BE2C (cell line): ENCODE data around the gene RUNX2.

ENCODE experiments used
- DNase-seq: peaks from one replicate; pipeline ENCODE4 v3.0.0-alpha.2; 2020
- H3K27me3 ChIP-seq: fragments of 250-450 bp; sonication (Bioruptor Pico); 2 replicates; pipeline ENCODE4 v1.5.1; 2020; ENCODE audit warnings: mild to moderate bottlenecking
- H3K36me3 ChIP-seq: fragments of 250-450 bp; sonication (Bioruptor Pico); 2 replicates; pipeline ENCODE4 v1.5.1; 2020; ENCODE audit warnings: mild to moderate bottlenecking
- H3K4me1 ChIP-seq: fragments of 250-450 bp; sonication (Bioruptor Pico); 2 replicates; pipeline ENCODE4 v1.5.1; 2020
- H3K4me3 ChIP-seq: 2 replicates; pipeline ENCODE4 v1.5.1; 2011; ENCODE audit warnings: low read depth, low read length
- H3K9me3 ChIP-seq: fragments of 250-450 bp; sonication (Bioruptor Pico); 2 replicates; pipeline ENCODE4 v1.5.1; 2020
- TF ChIP-seq, protein P1 (sequence below): IDR thresholded peaks from 2 replicates; pipeline ENCODE4 v1.5.1; 2012; ENCODE audit warnings: mild to moderate bottlenecking, low read depth, low read length

Gene RUNX2

DNA sequence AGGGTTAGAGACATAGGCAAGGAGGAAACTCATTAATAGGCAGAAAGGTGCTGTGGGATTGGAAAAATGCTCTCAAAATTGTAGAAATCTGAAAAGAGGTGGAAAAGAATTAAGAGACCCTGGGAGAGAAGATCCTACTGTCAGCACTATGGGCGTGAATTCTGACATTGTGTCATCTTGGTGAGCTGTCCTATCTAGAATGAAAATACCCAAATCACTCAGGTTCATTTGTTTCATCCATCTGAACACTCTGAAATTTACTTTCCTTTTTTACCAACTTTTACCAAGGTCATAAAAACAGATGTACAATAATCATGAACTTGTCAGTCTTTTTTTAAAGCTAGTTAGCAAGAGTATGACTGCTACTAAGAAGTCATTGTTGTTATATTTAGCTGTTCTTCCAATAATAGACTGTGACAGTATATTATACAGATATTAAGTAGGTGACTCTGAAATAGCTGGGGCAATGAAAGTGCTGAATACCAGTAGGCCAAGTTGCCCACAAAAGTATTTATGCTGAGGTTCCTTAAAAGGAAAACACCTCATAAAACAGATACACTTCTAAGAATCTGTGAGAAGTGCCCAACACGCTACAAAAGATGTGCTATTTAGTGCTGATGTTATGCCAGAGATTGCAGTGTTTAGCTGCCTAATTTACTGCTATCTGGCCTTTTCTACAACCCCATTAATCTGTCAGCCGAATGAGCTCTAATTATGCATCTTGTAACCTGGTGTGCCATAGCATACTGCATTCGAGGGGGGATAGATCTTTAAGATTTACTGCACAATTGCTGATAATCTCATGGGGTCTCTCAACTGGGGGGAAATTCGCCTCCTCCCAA is 267.1 kb downstream of the RUNX2 start:
- Histone ChIP-seq H3K9me3 (no peaks in the 10 kb centered on the region), H3K4me1 (no peaks in the 10 kb centered on the region), H3K36me3 (no peaks in the 10 kb centered on the region), H3K27me3 (no peaks in the 10 kb centered on the region), H3K4me3 (no peak overlapping the region)
- TF ChIP-seq, protein P1, sequence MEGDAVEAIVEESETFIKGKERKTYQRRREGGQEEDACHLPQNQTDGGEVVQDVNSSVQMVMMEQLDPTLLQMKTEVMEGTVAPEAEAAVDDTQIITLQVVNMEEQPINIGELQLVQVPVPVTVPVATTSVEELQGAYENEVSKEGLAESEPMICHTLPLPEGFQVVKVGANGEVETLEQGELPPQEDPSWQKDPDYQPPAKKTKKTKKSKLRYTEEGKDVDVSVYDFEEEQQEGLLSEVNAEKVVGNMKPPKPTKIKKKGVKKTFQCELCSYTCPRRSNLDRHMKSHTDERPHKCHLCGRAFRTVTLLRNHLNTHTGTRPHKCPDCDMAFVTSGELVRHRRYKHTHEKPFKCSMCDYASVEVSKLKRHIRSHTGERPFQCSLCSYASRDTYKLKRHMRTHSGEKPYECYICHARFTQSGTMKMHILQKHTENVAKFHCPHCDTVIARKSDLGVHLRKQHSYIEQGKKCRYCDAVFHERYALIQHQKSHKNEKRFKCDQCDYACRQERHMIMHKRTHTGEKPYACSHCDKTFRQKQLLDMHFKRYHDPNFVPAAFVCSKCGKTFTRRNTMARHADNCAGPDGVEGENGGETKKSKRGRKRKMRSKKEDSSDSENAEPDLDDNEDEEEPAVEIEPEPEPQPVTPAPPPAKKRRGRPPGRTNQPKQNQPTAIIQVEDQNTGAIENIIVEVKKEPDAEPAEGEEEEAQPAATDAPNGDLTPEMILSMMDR: no peak
- no peak for DNase-seq

DNA sequence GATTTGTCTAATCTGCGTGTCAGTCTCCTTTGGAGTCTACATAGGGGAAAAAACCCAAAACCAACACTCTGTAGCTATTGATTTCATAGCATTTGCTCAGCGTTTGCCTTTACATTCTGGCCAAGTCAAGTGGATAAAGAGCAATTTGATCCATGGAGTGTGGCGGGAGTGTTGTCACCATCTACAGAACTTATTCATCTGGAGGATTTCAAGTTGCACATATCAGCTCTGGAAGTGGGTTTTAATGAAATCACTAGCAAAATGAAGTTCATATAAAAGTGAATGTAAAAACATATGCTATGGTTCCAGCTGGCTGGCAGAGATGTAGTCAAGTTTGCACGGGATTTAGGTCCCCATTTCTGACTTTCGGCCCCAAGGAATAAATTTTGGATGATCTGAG is 269.3 kb downstream of the RUNX2 start:
- H3K4me3 ChIP-seq: no peak overlapping the region
- H3K36me3 ChIP-seq: no peaks in the 10 kb centered on the region
- TF ChIP-seq, protein P1: no peak
- H3K27me3 ChIP-seq: no peaks in the 10 kb centered on the region
- no peak for DNase-seq
- no peaks in the 10 kb centered on the region for H3K4me1 ChIP-seq
- no peaks in the 10 kb centered on the region for H3K9me3 ChIP-seq

DNA sequence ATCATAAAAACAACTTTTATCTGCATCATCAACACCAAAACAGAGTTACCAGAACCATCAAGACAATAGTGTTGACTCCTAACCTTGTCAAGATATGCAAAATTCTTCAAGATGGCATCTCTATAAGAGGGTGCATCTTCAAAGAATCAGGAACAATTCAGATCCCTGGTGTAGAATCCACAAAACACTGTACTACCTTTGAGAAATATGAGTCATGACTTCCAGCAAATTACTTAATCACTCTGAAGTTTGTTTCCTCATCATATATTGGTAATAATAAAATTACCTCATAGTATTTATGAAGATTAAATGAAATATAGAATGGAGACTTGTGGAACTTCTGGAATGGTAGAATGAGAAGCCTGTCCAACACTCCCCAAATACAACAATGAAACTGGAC is 270.9 kb downstream of the RUNX2 start:
- no peaks in the 10 kb centered on the region for H3K9me3 ChIP-seq
- H3K36me3 ChIP-seq: no peaks in the 10 kb centered on the region
- H3K4me1 ChIP-seq: no peaks in the 10 kb centered on the region
- DNase-seq: no peak
- TF ChIP-seq, protein P1: no peak
- H3K27me3 ChIP-seq: no peaks in the 10 kb centered on the region
- no peak overlapping the region for H3K4me3 ChIP-seq

DNA sequence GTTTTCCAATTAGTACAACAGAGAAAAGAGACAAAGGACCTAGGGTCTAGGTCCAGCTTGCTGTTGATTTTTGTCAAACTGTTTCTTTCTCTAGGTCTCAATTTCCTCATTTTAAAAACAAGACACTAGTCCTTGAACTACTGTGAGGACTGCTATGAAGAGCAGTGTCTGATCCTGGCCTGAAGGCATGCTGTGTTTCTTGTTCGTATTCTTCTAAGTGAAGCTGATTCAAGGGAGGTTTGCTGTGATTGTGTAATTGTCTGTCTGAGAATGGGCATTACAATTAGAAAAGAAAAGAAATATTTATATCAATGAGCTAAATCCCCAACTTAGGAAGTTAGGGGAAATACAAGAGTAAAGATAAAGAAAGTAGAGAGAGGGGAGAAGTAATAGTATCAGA is 277.8 kb downstream of the RUNX2 start:
- no peak for DNase-seq

DNA sequence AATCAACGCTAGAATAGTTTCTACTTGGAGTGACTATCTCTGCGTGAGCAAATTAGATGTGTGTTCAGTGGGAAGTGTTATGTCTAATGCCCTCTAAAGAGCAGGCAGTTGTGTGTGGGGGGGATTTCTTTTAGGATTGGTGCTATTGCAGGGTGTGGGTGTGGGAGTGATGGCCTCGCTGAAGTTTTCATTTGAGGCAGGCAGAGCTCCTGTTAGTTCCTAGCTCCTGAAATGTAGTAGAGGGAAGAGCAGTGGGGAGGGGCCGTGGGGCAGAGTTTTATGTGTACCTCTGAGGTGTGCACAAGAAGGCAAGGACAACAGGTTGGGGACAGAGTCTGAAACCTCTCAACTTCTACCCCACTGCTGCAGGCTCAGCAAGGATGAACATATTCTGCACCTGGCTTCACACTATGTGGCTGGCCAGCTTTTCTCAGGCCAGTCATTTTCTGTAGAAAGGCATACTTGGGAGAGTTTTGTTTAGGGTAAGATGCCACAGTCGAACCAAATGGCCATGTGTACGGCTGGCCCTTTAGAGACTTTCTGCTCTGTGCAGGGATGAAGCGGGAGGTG is 278.8 kb downstream of the RUNX2 start:
- TF ChIP-seq, protein P1: no peak
- H3K27me3 ChIP-seq: peaks cover 3% of the 10 kb centered on the region; the same call in 1 of the 2 replicates
- H3K4me1 ChIP-seq: no peaks in the 10 kb centered on the region
- DNase-seq: no peak
- no peak overlapping the region for H3K4me3 ChIP-seq
- no peaks in the 10 kb centered on the region for H3K36me3 ChIP-seq
- H3K9me3 ChIP-seq: no peaks in the 10 kb centered on the region

More for the DNA sequence above, 277.8 kb downstream of the RUNX2 start:
- no peaks in the 10 kb centered on the region for H3K4me1 ChIP-seq
- no peaks in the 10 kb centered on the region for H3K9me3 ChIP-seq
- TF ChIP-seq, protein P1: no peak
- no peaks in the 10 kb centered on the region for H3K36me3 ChIP-seq
- no peak overlapping the region for H3K4me3 ChIP-seq
- peaks cover 3% of the 10 kb centered on the region; the same call in 1 of the 2 replicates for H3K27me3 ChIP-seq

DNA sequence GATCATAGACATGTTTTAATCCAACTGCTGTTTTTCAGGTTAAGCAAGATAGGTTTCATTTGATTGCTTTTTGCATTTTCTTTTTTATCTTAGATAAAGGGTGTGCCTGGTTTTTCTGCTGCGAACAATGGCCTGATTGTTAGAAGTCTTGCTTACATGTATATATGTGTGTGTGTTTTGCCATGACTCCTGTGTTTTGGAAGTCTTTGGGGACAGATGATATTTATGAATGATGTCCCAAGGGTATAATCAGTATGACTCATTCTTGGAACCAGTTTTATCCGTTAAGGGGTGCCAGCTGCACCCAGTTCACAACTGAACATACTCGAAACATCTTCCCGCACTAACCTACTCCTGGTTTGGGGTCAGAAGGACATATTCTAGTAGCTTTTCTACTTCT is 279.7 kb downstream of the RUNX2 start:
- Histone ChIP-seq H3K4me3 (no peak overlapping the region), H3K36me3 (no peaks in the 10 kb centered on the region), H3K4me1 (no peaks in the 10 kb centered on the region), H3K9me3 (no peaks in the 10 kb centered on the region), H3K27me3 (peaks cover 3% of the 10 kb centered on the region; the same call in 1 of the 2 replicates)
- no peak for DNase-seq
- TF ChIP-seq, protein P1: no peak
